ENCODE measurements around the gene SCAMP4. TPM values are rescaled to one million over a fixed set of nuclear protein-coding genes. Genes with fewer than 3 reads are reported as not detected.

The SCAMP4 gene
- total RNA-seq, 2 donors from 2014 or later, result 35.0 to 42.1 TPM

- no peak for DNase-seq (ENCODE audit: low spot score)
- peaks cover 0 to 89% of the 10 kb centered on the region in 2 donors for H3K4me1 ChIP-seq
- no peaks in the 10 kb centered on the region for H3K9me3 ChIP-seq
- H3K36me3 ChIP-seq, result no peaks in the 10 kb centered on the region
- no peak overlapping the region for H3K4me3 ChIP-seq
- TF ChIP-seq CTCF (IDR thresholded peaks at IDR 0.05), result no peak
- no peaks in the 10 kb centered on the region for H3K27me3 ChIP-seq
- peak overlapping the region in 1 of 2 donors; percentile 83 for H3K27ac ChIP-seq
Measured at GRCh38 chr19:1858412-1859081, 46.7 kb upstream of the SCAMP4 start.

- Histone ChIP-seq H3K36me3 (no peaks in the 10 kb centered on the region), H3K4me3 (no peak overlapping the region), H3K9me3 (no peaks in the 10 kb centered on the region), H3K27me3 (no peaks in the 10 kb centered on the region), H3K27ac (peak overlapping the region in 1 of 2 donors; percentile 47), H3K4me1 (peaks cover 0 to 82% of the 10 kb centered on the region in 2 donors)
- no peak for TF ChIP-seq CTCF (IDR thresholded peaks at IDR 0.05)
- DNase-seq (ENCODE audit: low spot score), result no peak
Measured at GRCh38 chr19:1859331-1859781, 45.8 kb upstream of the SCAMP4 start.

- H3K27ac ChIP-seq, result peak overlapping the region in 1 of 2 donors; percentile 47
- H3K4me1 ChIP-seq, result peaks cover 0 to 82% of the 10 kb centered on the region in 2 donors
- no peaks in the 10 kb centered on the region for H3K36me3 ChIP-seq
- no peak overlapping the region for H3K4me3 ChIP-seq
- no peaks in the 10 kb centered on the region for H3K9me3 ChIP-seq
- DNase-seq (ENCODE audit: low spot score), result no peak
- TF ChIP-seq CTCF (IDR thresholded peaks at IDR 0.05), result no peak
- H3K27me3 ChIP-seq, result no peaks in the 10 kb centered on the region
Measured at GRCh38 chr19:1860042-1860775, 45.0 kb upstream of the SCAMP4 start.

GRCh38 chr19:1860821-1861598 is 44.2 kb upstream of the SCAMP4 start:
- H3K4me3 ChIP-seq, result peak overlapping the region in 1 of 2 donors; percentile 71
- peak overlapping the region in 1 of 2 donors; percentile 47 for H3K27ac ChIP-seq
- no peaks in the 10 kb centered on the region for H3K36me3 ChIP-seq
- H3K27me3 ChIP-seq, result no peaks in the 10 kb centered on the region
- peaks cover 0 to 75% of the 10 kb centered on the region in 2 donors for H3K4me1 ChIP-seq
- no peaks in the 10 kb centered on the region for H3K9me3 ChIP-seq
- TF ChIP-seq CTCF (IDR thresholded peaks at IDR 0.05), result no peak
- no peak for DNase-seq (ENCODE audit: low spot score)

GRCh38 chr19:1861599-1862031 is 43.6 kb upstream of the SCAMP4 start:
- no peak for DNase-seq (ENCODE audit: low spot score)
- Histone ChIP-seq H3K36me3 (no peaks in the 10 kb centered on the region), H3K4me1 (peaks cover 0 to 69% of the 10 kb centered on the region in 2 donors), H3K27me3 (no peaks in the 10 kb centered on the region), H3K4me3 (peak overlapping the region; percentile 71 to 73), H3K9me3 (no peaks in the 10 kb centered on the region), H3K27ac (peak overlapping the region in 1 of 2 donors; percentile 52)
- no peak for TF ChIP-seq CTCF (IDR thresholded peaks at IDR 0.05)

All from right atrium auricular region (tissue), 2 donors.